Fibroblast of lung (primary cell): Measurements from ENCODE around the gene ATP5F1D. TPM values are rescaled to one million over a fixed set of nuclear protein-coding genes. Genes with fewer than 3 reads are reported as not detected.
A peak's percentile ranks its signal among the peaks of the same experiment; 100 is the strongest.
"Not testable (repeated sequence)": the region's sequence is repeated elsewhere in the genome, so short reads cannot be mapped to it uniquely, and the experiment has no call there.

Experiments used
- DNase-seq, 2 donors: peaks; one replicate each; pipeline versions ENCODE4 v3.0.0 to v3.0.0-alpha.2; 2010; ENCODE audit warnings: low read depth in 2 of 2
- H2AFZ ChIP-seq: 2 replicates; pipeline ENCODE4 v1.5.1; 2012; ENCODE audit warnings: low read length, control low read depth, inconsistent platforms
- H3K27ac ChIP-seq: 2 replicates; pipeline ENCODE4 v1.5.1; 2011; ENCODE audit warnings: low read length, control low read depth; ENCODE audit not compliant: insufficient read depth
- H3K27me3 ChIP-seq: 2 replicates; pipeline ENCODE4 v1.5.1; 2011; ENCODE audit warnings: mild to moderate bottlenecking, low read length; ENCODE audit not compliant: control insufficient read depth, insufficient read depth
- H3K36me3 ChIP-seq: 2 replicates; pipeline ENCODE4 v1.5.1; 2011; ENCODE audit warnings: low read length; ENCODE audit not compliant: control insufficient read depth, insufficient read depth
- H3K4me1 ChIP-seq: 2 replicates; pipeline ENCODE4 v1.5.1; 2011; ENCODE audit warnings: low read length; ENCODE audit not compliant: control insufficient read depth, insufficient read depth; ENCODE audit errors: extremely low read depth
- H3K4me2 ChIP-seq: 2 replicates; pipeline ENCODE4 v1.5.1; 2011; ENCODE audit warnings: low read length, control low read depth; ENCODE audit not compliant: insufficient read depth; ENCODE audit errors: extremely low read depth
- H3K4me3 ChIP-seq, 4 experiments: fragments of 200-600 bp in 1 of 4; sonication (generic) in 1 of 4; replicated peaks in 1 of 4; 2 replicates each; pipeline ENCODE4 v1.5.1; 2011 to 2016; ENCODE audit warnings: low read length in 4 of 4, low read depth in 3 of 4, mild to moderate bottlenecking in 3 of 4, control low read depth in 2 of 4, inconsistent platforms in 1 of 4, mixed read lengths in 1 of 4; ENCODE audit not compliant: insufficient read depth in 1 of 4; ENCODE audit errors: control extremely low read depth in 1 of 4
- H3K79me2 ChIP-seq: 2 replicates; pipeline ENCODE4 v1.5.1; 2012; ENCODE audit warnings: mild to moderate bottlenecking, low read length, inconsistent platforms; ENCODE audit not compliant: control insufficient read depth, insufficient read depth
- H3K9ac ChIP-seq: 2 replicates; pipeline ENCODE4 v1.5.1; 2011; ENCODE audit warnings: mild to moderate bottlenecking, low read length, control low read depth; ENCODE audit not compliant: insufficient read depth
- H3K9me3 ChIP-seq: 2 replicates; pipeline ENCODE4 v1.5.1; 2012; ENCODE audit warnings: low read depth, low read length; ENCODE audit not compliant: control insufficient read depth, insufficient read depth
- H4K20me1 ChIP-seq: 2 replicates; pipeline ENCODE4 v1.5.1; 2011; ENCODE audit warnings: low read length; ENCODE audit not compliant: control insufficient read depth, insufficient read depth; ENCODE audit errors: extremely low read depth
- EZH2 ChIP-seq: IDR thresholded peaks from 2 replicates; pipeline ENCODE4 v1.5.1; 2012; ENCODE audit warnings: low read length, control low read depth, mild to moderate bottlenecking; ENCODE audit errors: missing control alignments
- polyA minus RNA-seq: library from RNA; depleted of rRNA, polyadenylated mRNA; stranded (reverse); fragments of >200 nt; gene quantifications from 2 replicates; pipeline ENCODE4 v1.2.3, GENCODE V29; 2011; ENCODE audit warnings: low replicate concordance
- polyA plus RNA-seq, 2 donors: library from polyadenylated mRNA; depleted of rRNA in 1 of 2; stranded (reverse) in 1 of 2; unstranded in 1 of 2; fragments of >200 nt; gene quantifications; 2 replicates each; pipeline ENCODE4 v1.2.1, GENCODE V29; 2011 to 2012; ENCODE audit warnings: missing spikeins in 1 of 2
- total RNA-seq: library from RNA; depleted of rRNA; stranded (reverse); fragments of >200 nt; gene quantifications from 2 replicates; pipeline ENCODE4 v1.2.1, GENCODE V29; 2014
- TF ChIP-seq, protein P1 (sequence below), 2 donors: IDR thresholded peaks in 1 of 2; conservative IDR thresholded peaks in 1 of 2; 1 replicate in 1 of 2; 2 replicates in 1 of 2; pipeline ENCODE4 v1.5.1; 2011 to 2012; ENCODE audit warnings: low read length in 2 of 2, control low read depth in 1 of 2, inconsistent platforms in 1 of 2, low read depth in 1 of 2, mild to moderate bottlenecking in 1 of 2

Gene ATP5F1D
- total RNA-seq (13.4 and 20.5 TPM in 2 replicates), polyA plus RNA-seq (53.8 and 79.8 TPM in 2 replicates), polyA minus RNA-seq (23.2 and 31.0 TPM in 2 replicates)
- 174 and 278 TPM in 2 replicates for polyA plus RNA-seq (2012)

DNA sequence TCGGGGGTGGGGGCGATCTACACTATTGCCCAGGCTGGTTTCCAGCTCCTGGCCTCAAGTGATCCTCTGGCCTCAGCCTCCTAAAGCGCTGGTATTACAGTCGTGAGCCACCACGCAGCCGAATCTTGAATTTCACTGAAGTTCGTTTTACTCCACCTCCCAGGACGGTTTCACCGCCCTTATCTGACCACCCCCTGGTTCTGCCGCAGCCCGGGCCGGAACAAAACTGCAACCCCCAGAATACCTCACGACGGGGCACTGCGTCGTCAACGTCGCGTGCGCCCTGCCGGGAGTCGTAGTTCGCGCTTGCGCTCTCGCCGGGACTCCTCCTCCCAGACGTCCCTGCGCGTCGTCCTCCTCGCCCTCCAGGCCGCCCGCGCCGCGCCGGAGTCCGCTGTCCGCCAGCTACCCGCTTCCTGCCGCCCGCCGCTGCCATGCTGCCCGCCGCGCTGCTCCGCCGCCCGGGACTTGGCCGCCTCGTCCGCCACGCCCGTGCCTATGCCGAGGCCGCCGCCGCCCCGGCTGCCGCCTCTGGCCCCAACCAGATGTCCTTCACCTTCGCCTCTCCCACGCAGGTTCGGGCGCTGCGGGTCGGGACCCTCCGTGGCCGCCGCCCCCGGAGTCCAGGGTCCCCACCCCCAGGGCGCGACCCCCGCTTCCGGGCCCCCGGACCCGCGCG is at the start of gene ATP5F1D:
Gene ATP5F1D (plus strand): TSS at position 335 of the 679 bp plus-strand sequence. CDS start 100 bp downstream, at position 435.
- H2AFZ ChIP-seq, result peak within 1 kb of the TSS; percentile 55
- no peaks in the 10 kb centered on the region for H3K9me3 ChIP-seq
- peaks cover 21% of the 10 kb centered on the region for H3K79me2 ChIP-seq
- H3K27me3 ChIP-seq, result no peaks in the 10 kb centered on the region
- DNase-seq, result peak; percentile 93 to 95
- peak within 1 kb of the TSS; percentile 64 to 83 (median 74) for H3K4me3 ChIP-seq
- TF ChIP-seq EZH2, result no peak
- TF ChIP-seq, protein P1, sequence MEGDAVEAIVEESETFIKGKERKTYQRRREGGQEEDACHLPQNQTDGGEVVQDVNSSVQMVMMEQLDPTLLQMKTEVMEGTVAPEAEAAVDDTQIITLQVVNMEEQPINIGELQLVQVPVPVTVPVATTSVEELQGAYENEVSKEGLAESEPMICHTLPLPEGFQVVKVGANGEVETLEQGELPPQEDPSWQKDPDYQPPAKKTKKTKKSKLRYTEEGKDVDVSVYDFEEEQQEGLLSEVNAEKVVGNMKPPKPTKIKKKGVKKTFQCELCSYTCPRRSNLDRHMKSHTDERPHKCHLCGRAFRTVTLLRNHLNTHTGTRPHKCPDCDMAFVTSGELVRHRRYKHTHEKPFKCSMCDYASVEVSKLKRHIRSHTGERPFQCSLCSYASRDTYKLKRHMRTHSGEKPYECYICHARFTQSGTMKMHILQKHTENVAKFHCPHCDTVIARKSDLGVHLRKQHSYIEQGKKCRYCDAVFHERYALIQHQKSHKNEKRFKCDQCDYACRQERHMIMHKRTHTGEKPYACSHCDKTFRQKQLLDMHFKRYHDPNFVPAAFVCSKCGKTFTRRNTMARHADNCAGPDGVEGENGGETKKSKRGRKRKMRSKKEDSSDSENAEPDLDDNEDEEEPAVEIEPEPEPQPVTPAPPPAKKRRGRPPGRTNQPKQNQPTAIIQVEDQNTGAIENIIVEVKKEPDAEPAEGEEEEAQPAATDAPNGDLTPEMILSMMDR (conservative IDR thresholded peaks at IDR 0.05 in 1 of 2, IDR thresholded peaks at IDR 0.05 in 1 of 2; ENCODE audit: low read depth in 1 of 2, low read length in 2 of 2), result no peak
- H4K20me1 ChIP-seq, result no peaks in the 10 kb centered on the region
- H3K4me2 ChIP-seq, result peak within 1 kb of the TSS; percentile 83
- peaks cover 7% of the 10 kb centered on the region for H3K36me3 ChIP-seq
- peak within 1 kb of the TSS; percentile 67 for H3K27ac ChIP-seq
- H3K9ac ChIP-seq, result peak within 1 kb of the TSS; percentile 87
- peaks cover 25% of the 10 kb centered on the region for H3K4me1 ChIP-seq

DNA sequence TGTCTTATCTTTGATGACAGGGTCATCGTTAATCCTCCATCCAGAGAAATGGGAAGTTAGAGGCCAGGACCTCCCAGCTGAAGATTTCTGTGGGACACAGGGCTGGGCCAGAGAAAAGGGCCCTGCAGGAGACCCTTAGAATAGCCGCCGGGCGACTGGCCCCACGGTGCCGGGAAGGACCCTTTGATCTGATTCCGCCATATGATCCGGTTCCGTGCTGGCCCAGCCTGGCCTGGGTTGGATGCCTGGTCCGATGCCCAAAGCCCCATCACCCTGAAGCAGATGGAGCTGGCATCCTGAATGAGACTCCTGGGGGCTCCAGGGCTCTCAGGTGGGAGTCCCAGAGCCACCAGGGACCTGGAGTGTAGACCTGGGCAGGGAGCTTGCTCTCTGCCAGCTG is 42.0 kb upstream of the ATP5F1D start:
- no peak overlapping the region for H2AFZ ChIP-seq
- H3K9ac ChIP-seq, result no peak overlapping the region
- DNase-seq, result no peak
- H3K27ac ChIP-seq, result no peak overlapping the region
- H4K20me1 ChIP-seq, result no peaks in the 10 kb centered on the region
- no peaks in the 10 kb centered on the region for H3K9me3 ChIP-seq
- no peaks in the 10 kb centered on the region for H3K27me3 ChIP-seq
- peaks cover 8% of the 10 kb centered on the region for H3K4me1 ChIP-seq
- TF ChIP-seq, protein P1 (conservative IDR thresholded peaks at IDR 0.05 in 1 of 2, IDR thresholded peaks at IDR 0.05 in 1 of 2; ENCODE audit: low read depth in 1 of 2, low read length in 2 of 2), result no peak
- no peak for TF ChIP-seq EZH2
- no peak overlapping the region for H3K4me3 ChIP-seq
- H3K36me3 ChIP-seq, result no peaks in the 10 kb centered on the region
- no peak overlapping the region for H3K4me2 ChIP-seq
- no peaks in the 10 kb centered on the region for H3K79me2 ChIP-seq

DNA sequence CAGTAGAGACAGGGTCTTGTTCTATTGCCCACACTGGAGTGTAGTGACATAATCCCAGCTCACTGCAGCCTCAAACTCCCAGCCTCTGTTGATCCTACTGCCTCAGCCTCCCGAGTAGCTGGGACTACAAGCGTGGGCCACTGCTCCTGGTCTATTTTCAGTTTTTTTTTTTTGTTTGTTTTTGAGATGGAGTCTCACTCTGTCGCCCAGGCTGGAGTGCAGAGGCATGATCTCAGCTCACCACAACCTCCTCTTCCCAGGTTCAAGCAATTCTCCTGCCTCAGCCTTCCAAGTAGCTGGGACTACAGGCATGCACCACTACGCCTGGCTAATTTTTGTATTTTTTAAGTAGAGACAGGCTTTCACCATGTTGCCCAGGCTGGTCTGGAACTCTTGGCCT is 40.9 kb upstream of the ATP5F1D start:
- DNase-seq, H3K36me3 ChIP-seq, H3K27me3 ChIP-seq, H3K27ac ChIP-seq, H2AFZ ChIP-seq, H3K4me3 ChIP-seq, H3K79me2 ChIP-seq, H3K4me2 ChIP-seq, H3K9me3 ChIP-seq, H3K9ac ChIP-seq, H3K4me1 ChIP-seq, H4K20me1 ChIP-seq: not testable (repeated sequence)
